PFSK-1 (cell line): ENCODE results near the gene RASSF8.

Source experiments
- FOXP2 ChIP-seq: optimal IDR thresholded peaks from 2 replicates; pipeline ENCODE3; 2011; ENCODE audit warnings: borderline replicate concordance, control low read depth, inconsistent platforms; ENCODE audit not compliant: insufficient read depth; ENCODE audit errors: extremely low read length, extremely low read depth
- POLR2AphosphoS5 ChIP-seq: IDR thresholded peaks from 2 replicates; pipeline ENCODE4 v1.6.1; 2012; ENCODE audit warnings: low read depth, mild to moderate bottlenecking, control low read depth, low read length, moderate library complexity
- REST ChIP-seq, 2 experiments: IDR thresholded peaks; 2 replicates each; pipeline versions ENCODE4 v1.6.1 to v1.8.0; 2011 to 2012; ENCODE audit warnings: low read depth in 2 of 2, low read length in 2 of 2, control low read depth in 1 of 2, inconsistent platforms in 1 of 2, mild to moderate bottlenecking in 1 of 2, moderate library complexity in 1 of 2; ENCODE audit not compliant: insufficient read depth in 1 of 2
- SIN3A ChIP-seq: IDR thresholded peaks from 2 replicates; pipeline ENCODE4 v1.6.1; 2012; ENCODE audit warnings: mild to moderate bottlenecking, low read length, moderate library complexity, borderline replicate concordance; ENCODE audit not compliant: insufficient read depth
- TAF1 ChIP-seq: IDR thresholded peaks from 2 replicates; pipeline ENCODE4 v1.6.1; 2012; ENCODE audit warnings: low read length, control low read depth, borderline replicate concordance; ENCODE audit not compliant: insufficient read depth

DNA sequence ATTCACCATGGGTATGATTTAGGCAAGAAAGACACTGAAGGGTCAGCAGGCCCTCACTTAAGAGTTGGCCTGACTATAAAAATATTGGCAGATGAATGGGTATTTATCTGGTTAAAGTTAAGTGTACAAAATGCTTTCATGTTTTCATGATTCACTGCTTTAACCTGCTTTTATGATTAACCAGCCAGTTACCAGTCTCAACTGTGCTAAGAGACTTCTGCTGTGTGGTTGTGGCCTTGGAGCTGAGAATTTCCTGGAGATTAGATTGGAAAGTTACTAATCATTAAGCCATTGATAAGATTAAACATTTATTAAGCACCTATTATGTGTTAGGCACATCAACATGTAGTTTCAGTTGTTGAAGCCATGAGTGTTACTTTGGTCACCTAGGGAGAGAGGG lies 68.9 kb downstream of the RASSF8 start:
- TF ChIP-seq POLR2AphosphoS5, result no peak
- TF ChIP-seq TAF1, result no peak
- no peak for TF ChIP-seq REST (IDR thresholded peaks at IDR 0.05; ENCODE audit: insufficient read depth in 1 of 2, low read depth in 2 of 2, low read length in 2 of 2)
- no peak for TF ChIP-seq SIN3A
- no peak for TF ChIP-seq FOXP2
